ENCODE results near the gene CHRM3. TPM values are rescaled to one million over a fixed set of nuclear protein-coding genes. Genes with fewer than 3 reads are reported as not detected.

Gene CHRM3
- 0.98 and 3.3 TPM in 2 replicates for total RNA-seq

GRCh38 chr1:239386453-239387303 lies at the start of gene CHRM3:
Gene CHRM3 (plus strand): TSS chr1:239386568. CDS start chr1:239907452, 520,884 bp downstream.

Measured in cardiac ventricle fibroblast (primary cell).